HEK293T (cell line): Measurements from ENCODE around the gene CALM1.

Experiments used
- CTCF ChIA-PET: fragments of 350-600 bp; formaldehyde crosslinking; extraction: SDS; loops from one replicate; lab custom pipeline; 2021; ENCODE audit warnings: antibody characterized with exemption, inconsistent platforms; lab: Yijun Ruan, JAX
- POLR2A ChIA-PET: fragments of 350-600 bp; formaldehyde crosslinking; extraction: SDS; loops from one replicate; lab custom pipeline; 2020; ENCODE audit warnings: antibody characterized with exemption, inconsistent platforms; lab: Yijun Ruan, JAX
- DNase-seq: peaks from one replicate; pipeline ENCODE4 v3.0.0; 2012; ENCODE audit warnings: mixed read lengths; ENCODE audit errors: extremely low spot score
- ARNT ChIP-seq: fragments of 450-650 bp; IDR thresholded peaks from 2 replicates; pipeline ENCODE4 v1.6.1; 2017; ENCODE audit warnings: mild to moderate bottlenecking
- BHLHE40 ChIP-seq: fragments of 450-650 bp; IDR thresholded peaks from 2 replicates; pipeline ENCODE4 v1.6.1; 2016; ENCODE audit warnings: mild to moderate bottlenecking, moderate library complexity, borderline replicate concordance
- CTBP1 ChIP-seq: fragments of 450-650 bp; IDR thresholded peaks from 2 replicates; pipeline ENCODE4 v1.6.1; 2016; ENCODE audit warnings: borderline replicate concordance
- ELF4 ChIP-seq: fragments of 450-650 bp; IDR thresholded peaks from 2 replicates; pipeline ENCODE4 v1.6.1; 2017; ENCODE audit warnings: antibody characterized with exemption
- FOXA1 ChIP-seq: fragments of 450-650 bp; IDR thresholded peaks from 2 replicates; pipeline ENCODE4 v1.6.1; 2016; ENCODE audit warnings: mild to moderate bottlenecking
- FOXK2 ChIP-seq: fragments of 450-650 bp; IDR thresholded peaks from 2 replicates; pipeline ENCODE4 v1.6.1; 2016; ENCODE audit warnings: mild to moderate bottlenecking
- FOXM1 ChIP-seq: fragments of 450-650 bp; IDR thresholded peaks from 2 replicates; pipeline ENCODE4 v1.6.1; 2017; ENCODE audit warnings: mild to moderate bottlenecking, borderline replicate concordance
- HDGF ChIP-seq: fragments of 450-650 bp; IDR thresholded peaks from 2 replicates; pipeline ENCODE4 v1.6.1; 2017; ENCODE audit warnings: antibody characterized with exemption, borderline replicate concordance
- L3MBTL2 ChIP-seq: fragments of 450-650 bp; conservative IDR thresholded peaks from 2 replicates; pipeline ENCODE4 v1.6.1; 2016; ENCODE audit warnings: mild to moderate bottlenecking
- LEF1 ChIP-seq: fragments of 450-650 bp; IDR thresholded peaks from 2 replicates; pipeline ENCODE4 v1.6.1; 2017; ENCODE audit warnings: mild to moderate bottlenecking, borderline replicate concordance
- NFRKB ChIP-seq: fragments of 450-650 bp; IDR thresholded peaks from 2 replicates; pipeline ENCODE4 v1.6.1; 2016; ENCODE audit warnings: mild to moderate bottlenecking, moderate library complexity
- SP1 ChIP-seq: fragments of 450-650 bp; IDR thresholded peaks from 2 replicates; pipeline ENCODE4 v1.6.1; 2017
- SUZ12 ChIP-seq: fragments of 450-650 bp; IDR thresholded peaks from 2 replicates; pipeline ENCODE4 v1.6.1; 2016; ENCODE audit warnings: mild to moderate bottlenecking
- TARDBP ChIP-seq: fragments of 450-650 bp; IDR thresholded peaks from 2 replicates; pipeline ENCODE4 v1.6.1; 2016
- ZNF384 ChIP-seq: fragments of 450-650 bp; IDR thresholded peaks from 2 replicates; pipeline ENCODE4 v1.6.1; 2016
- TF ChIP-seq, protein P1 (sequence below): fragments of 450-650 bp; IDR thresholded peaks from 2 replicates; pipeline ENCODE4 v1.6.1; 2016

The CALM1 gene

DNA sequence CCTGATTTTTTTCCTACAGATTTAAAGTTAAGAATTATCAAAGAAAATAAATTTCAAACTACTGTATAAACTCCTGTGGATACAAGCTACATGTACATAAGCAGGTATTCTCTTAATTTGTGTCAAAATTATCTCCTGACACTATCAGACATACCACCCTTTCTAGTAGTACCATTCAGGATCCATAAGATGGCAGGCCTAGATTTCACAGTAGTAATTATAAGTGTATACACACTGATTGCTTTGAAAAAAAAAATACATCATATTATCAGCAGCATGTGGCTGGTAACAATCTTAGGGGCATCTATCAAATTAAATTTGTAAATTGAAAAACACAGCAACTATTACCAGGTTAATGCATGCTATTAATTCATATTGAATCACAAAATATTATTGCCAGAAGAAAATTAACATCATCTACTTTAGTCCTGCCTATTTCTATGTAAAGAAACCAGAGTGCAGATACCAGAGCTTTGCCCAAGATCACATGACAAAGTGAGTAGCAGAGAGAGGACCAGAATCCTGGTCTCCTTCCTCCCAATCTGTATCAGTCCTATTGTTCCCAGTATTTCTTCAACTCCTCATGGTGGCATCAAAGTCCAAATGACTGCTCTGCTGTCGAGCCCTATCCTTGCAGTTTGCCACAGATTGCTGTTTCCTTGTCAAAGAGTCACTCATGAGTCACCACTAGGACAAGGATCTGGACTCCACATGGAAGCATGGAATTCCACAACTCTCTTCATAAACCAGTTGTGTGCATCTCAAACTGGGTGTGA lies 27.7 kb upstream of the CALM1 start:
- ChIA-PET POLR2A (interaction anchor here (1.1 to 1.6 kb wide), 3 partner anchors 13 to 28 kb away, joined by 3 to 7 read pairs (median 3); no protein-coding TSS in a partner anchor), CTCF (no interaction called here)
- DNase-seq: no peak
- TF ChIP-seq FOXM1: no peak
- TF ChIP-seq FOXK2: no peak
- TF ChIP-seq SUZ12: no peak
- no peak for TF ChIP-seq ZNF384
- TF ChIP-seq, protein P1, sequence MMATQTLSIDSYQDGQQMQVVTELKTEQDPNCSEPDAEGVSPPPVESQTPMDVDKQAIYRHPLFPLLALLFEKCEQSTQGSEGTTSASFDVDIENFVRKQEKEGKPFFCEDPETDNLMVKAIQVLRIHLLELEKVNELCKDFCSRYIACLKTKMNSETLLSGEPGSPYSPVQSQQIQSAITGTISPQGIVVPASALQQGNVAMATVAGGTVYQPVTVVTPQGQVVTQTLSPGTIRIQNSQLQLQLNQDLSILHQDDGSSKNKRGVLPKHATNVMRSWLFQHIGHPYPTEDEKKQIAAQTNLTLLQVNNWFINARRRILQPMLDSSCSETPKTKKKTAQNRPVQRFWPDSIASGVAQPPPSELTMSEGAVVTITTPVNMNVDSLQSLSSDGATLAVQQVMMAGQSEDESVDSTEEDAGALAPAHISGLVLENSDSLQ: no peak
- TF ChIP-seq NFRKB: no peak
- TF ChIP-seq TARDBP: no peak
- TF ChIP-seq LEF1: no peak
- no peak for TF ChIP-seq FOXA1
- TF ChIP-seq ELF4: no peak
- no peak for TF ChIP-seq HDGF
- no peak for TF ChIP-seq CTBP1
- no peak for TF ChIP-seq ARNT
- no peak for TF ChIP-seq BHLHE40
- TF ChIP-seq L3MBTL2: no peak
- no peak for TF ChIP-seq SP1

DNA sequence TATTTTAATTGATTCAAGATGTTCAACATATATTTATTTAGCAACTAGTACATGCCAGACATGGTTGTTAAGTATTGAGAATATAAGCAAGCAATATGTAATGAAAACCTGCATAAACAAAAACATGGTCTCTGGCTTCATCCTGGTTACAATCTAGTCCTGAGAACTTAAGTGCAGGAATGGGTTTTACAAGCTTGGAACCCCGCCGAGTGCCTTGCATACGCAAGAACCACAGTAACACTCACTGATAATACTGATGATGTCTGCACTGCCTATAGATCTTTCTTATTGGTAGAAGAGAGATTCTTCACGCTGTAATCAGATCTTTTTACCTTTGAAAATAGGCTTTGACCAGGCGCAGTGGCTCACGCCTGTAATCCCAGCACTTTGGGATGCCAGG lies 22.9 kb upstream of the CALM1 start:
- peak; percentile 36 for DNase-seq
- CTCF ChIA-PET: no interaction called here
- POLR2A ChIA-PET: interaction anchor here (2.3 kb wide), 1 partner anchor 9 kb away, joined by 13 read pairs; no protein-coding TSS in a partner anchor
- TF ChIP-seq LEF1 (no peak), SUZ12 (no peak), TARDBP (no peak), L3MBTL2 (no peak)

DNA sequence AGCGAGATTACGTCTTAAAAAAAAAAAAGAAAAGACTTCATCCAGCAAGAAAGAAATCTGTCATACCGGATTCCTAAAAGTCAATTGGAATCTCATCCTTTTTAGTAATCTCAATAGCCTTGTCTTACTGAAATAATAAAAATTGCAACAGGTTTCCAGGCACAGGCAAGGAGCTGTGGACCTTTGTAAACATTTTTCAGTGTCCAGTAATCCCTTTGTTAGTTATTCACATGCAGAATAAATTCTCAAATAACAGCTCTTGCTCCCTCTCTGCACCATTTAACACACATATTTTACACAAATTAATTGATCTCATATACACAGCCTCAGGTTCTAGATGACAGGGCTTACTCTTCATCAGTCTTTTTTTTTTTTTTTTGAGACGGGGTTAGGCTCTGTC lies 22.0 kb upstream of the CALM1 start:
- TF ChIP-seq SUZ12 (no peak), ZNF384 (no peak), FOXM1 (no peak), HDGF (no peak), CTBP1 (no peak), NFRKB (no peak), ARNT (no peak), FOXA1 (no peak)
- TF ChIP-seq, protein P1: no peak
- no peak for DNase-seq
- ChIA-PET CTCF (no interaction called here), POLR2A (interaction anchor here (1.0 to 2.3 kb wide), 2 partner anchors 8 to 22 kb away, joined by 4 to 13 read pairs; partner anchors contain the start of gene CALM1)

- CTCF ChIA-PET: no interaction called here
- POLR2A ChIA-PET: no interaction called here
- TF ChIP-seq ZNF384: no peak
- no peak for TF ChIP-seq CTBP1
- no peak for TF ChIP-seq FOXM1
- no peak for TF ChIP-seq TARDBP
- TF ChIP-seq FOXA1: no peak
- TF ChIP-seq ARNT: no peak
- TF ChIP-seq ELF4: no peak
- TF ChIP-seq LEF1: no peak
- no peak for TF ChIP-seq SUZ12
- TF ChIP-seq, protein P1: no peak
- TF ChIP-seq SP1: no peak
- no peak for TF ChIP-seq BHLHE40
- TF ChIP-seq FOXK2: no peak
- no peak for TF ChIP-seq HDGF
- DNase-seq: no peak
These were observed 20.9 kb upstream of the CALM1 start for GRCh38 chr14:90375934-90376333.

DNA sequence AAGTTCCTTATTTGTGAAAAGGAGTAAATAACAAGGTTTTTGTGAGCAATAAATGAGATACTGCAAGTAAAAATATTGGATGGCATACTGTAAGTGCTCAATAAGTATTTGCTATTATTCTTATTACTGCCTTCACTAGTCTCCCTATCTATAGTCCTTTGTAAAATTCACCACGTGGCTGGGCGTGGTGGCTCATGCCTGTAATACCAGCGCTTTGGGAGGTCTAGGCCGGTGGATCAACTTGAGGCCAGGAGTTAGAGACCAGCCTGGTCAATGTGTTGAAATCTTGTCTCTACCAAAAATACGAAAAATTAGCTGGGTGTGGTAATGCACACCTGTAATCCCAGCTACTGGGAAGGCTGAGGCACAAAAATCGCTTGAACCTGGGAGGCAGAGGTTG lies 18.6 kb upstream of the CALM1 start:
- POLR2A ChIA-PET: interaction anchor here (0.9 kb wide), 1 partner anchor 19 kb away, joined by 3 read pairs; the partner anchor contains the start of gene CALM1

DNA sequence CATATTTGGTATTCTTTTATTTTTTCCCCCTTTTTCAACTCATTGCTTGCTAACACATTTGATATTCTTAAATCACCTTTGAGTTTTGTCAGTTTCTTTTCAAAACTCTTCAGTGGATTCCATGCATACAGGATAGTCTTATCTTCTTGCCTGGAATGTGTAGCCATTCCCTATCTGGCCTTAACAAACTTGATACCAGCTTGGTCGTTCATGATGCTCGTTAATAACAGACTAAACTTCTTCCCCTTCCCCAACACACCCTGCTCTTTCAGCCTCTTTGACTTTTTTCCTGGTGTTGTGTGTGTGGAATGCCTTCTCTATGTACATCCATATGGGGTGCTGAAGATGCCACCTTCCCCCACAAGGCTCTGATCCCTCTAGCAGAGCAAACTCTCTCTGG lies 17.7 kb upstream of the CALM1 start:
- no peak for DNase-seq
- CTCF ChIA-PET: no interaction called here
- POLR2A ChIA-PET: no interaction called here
- TF ChIP-seq NFRKB: no peak

More for the DNA sequence above, 18.6 kb upstream of the CALM1 start:
- TF ChIP-seq ZNF384: no peak
- TF ChIP-seq SP1: no peak
- no peak for TF ChIP-seq SUZ12
- no peak for TF ChIP-seq FOXA1
- TF ChIP-seq ELF4: no peak
- CTCF ChIA-PET: interaction anchor here (0.6 kb wide), 1 partner anchor 41 kb away, joined by 3 read pairs; no protein-coding TSS in a partner anchor
- DNase-seq: no peak
